HL-60 (cell line): ENCODE measurements around the gene CNGA4.

Experiments
- GABPA ChIP-seq: IDR thresholded peaks from 2 replicates; pipeline ENCODE4 v1.6.1; 2012; ENCODE audit warnings: low read depth
- POLR2AphosphoS5 ChIP-seq: IDR thresholded peaks from 2 replicates; pipeline ENCODE4 v1.6.1; 2012; ENCODE audit warnings: low read depth
- SPI1 ChIP-seq: IDR thresholded peaks from 2 replicates; pipeline ENCODE4 v1.6.1; 2012; ENCODE audit warnings: low read depth, mild to moderate bottlenecking, borderline replicate concordance
- TF ChIP-seq, protein P1 (sequence below): IDR thresholded peaks from one replicate; pipeline ENCODE4 v1.5.1; 2011; ENCODE audit warnings: low read length, control low read depth, inconsistent platforms; ENCODE audit not compliant: insufficient read depth
- TF ChIP-seq, protein P2 (sequence below): IDR thresholded peaks from 2 replicates; pipeline ENCODE4 v1.6.1; 2012; ENCODE audit warnings: low read depth; ENCODE audit not compliant: insufficient replicate concordance

DNA sequence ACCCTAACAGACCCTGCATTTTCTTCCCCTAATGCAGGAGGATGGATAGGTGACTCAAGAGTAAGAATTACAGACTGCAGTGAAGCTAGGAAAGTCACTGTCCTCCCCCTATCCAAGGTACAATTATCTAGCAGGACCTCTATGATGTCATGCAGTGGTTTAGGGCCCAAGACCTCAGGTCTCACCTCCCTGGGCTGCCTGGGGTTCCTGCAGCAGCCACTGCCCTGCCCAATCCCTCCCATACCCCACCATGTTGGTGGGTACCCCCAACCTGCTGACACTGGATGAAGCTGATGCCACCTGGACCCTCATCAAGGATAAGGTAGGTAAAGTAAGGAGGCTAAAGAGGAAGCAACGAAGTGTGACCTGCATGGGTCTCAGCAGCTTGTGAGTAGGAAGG is 33.5 kb upstream of the CNGA4 start, which contains the start of gene C11orf42:
- TF ChIP-seq, protein P1, sequence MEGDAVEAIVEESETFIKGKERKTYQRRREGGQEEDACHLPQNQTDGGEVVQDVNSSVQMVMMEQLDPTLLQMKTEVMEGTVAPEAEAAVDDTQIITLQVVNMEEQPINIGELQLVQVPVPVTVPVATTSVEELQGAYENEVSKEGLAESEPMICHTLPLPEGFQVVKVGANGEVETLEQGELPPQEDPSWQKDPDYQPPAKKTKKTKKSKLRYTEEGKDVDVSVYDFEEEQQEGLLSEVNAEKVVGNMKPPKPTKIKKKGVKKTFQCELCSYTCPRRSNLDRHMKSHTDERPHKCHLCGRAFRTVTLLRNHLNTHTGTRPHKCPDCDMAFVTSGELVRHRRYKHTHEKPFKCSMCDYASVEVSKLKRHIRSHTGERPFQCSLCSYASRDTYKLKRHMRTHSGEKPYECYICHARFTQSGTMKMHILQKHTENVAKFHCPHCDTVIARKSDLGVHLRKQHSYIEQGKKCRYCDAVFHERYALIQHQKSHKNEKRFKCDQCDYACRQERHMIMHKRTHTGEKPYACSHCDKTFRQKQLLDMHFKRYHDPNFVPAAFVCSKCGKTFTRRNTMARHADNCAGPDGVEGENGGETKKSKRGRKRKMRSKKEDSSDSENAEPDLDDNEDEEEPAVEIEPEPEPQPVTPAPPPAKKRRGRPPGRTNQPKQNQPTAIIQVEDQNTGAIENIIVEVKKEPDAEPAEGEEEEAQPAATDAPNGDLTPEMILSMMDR, result no peak
- TF ChIP-seq GABPA (no peak), POLR2AphosphoS5 (no peak), SPI1 (no peak)
- TF ChIP-seq, protein P2, sequence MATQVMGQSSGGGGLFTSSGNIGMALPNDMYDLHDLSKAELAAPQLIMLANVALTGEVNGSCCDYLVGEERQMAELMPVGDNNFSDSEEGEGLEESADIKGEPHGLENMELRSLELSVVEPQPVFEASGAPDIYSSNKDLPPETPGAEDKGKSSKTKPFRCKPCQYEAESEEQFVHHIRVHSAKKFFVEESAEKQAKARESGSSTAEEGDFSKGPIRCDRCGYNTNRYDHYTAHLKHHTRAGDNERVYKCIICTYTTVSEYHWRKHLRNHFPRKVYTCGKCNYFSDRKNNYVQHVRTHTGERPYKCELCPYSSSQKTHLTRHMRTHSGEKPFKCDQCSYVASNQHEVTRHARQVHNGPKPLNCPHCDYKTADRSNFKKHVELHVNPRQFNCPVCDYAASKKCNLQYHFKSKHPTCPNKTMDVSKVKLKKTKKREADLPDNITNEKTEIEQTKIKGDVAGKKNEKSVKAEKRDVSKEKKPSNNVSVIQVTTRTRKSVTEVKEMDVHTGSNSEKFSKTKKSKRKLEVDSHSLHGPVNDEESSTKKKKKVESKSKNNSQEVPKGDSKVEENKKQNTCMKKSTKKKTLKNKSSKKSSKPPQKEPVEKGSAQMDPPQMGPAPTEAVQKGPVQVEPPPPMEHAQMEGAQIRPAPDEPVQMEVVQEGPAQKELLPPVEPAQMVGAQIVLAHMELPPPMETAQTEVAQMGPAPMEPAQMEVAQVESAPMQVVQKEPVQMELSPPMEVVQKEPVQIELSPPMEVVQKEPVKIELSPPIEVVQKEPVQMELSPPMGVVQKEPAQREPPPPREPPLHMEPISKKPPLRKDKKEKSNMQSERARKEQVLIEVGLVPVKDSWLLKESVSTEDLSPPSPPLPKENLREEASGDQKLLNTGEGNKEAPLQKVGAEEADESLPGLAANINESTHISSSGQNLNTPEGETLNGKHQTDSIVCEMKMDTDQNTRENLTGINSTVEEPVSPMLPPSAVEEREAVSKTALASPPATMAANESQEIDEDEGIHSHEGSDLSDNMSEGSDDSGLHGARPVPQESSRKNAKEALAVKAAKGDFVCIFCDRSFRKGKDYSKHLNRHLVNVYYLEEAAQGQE, result no peak
